IPS DF 6.9 (cell line): ENCODE measurements around the gene ARSB.
"Not testable (repeated sequence)": the region's sequence is repeated elsewhere in the genome, so short reads cannot be mapped to it uniquely, and the experiment has no call there.

Source experiments
- DNase-seq: peaks from one replicate; pipeline ENCODE4 v3.0.0-alpha.2; 2013; ENCODE audit warnings: low read depth, low spot score
- H3K27ac ChIP-seq: one replicate; pipeline ENCODE4 v1.5.1; 2013; ENCODE audit warnings: low read length, control low read depth
- H3K27me3 ChIP-seq: 2 replicates; pipeline ENCODE4 v1.6.1; 2013; ENCODE audit warnings: mild to moderate bottlenecking, low read length; ENCODE audit not compliant: control insufficient read depth, insufficient read depth
- H3K36me3 ChIP-seq: 2 replicates; pipeline ENCODE4 v1.6.1; 2013; ENCODE audit warnings: low read length; ENCODE audit not compliant: control insufficient read depth, insufficient read depth
- H3K4me1 ChIP-seq: 2 replicates; pipeline ENCODE4 v1.6.1; 2013; ENCODE audit warnings: low read length; ENCODE audit not compliant: control insufficient read depth, insufficient read depth
- H3K4me3 ChIP-seq: 2 replicates; pipeline ENCODE4 v1.5.1; 2013; ENCODE audit warnings: mild to moderate bottlenecking, low read length
- H3K9me3 ChIP-seq: 2 replicates; pipeline ENCODE4 v1.6.1; 2013; ENCODE audit warnings: low read length, inconsistent platforms; ENCODE audit not compliant: control insufficient read depth, insufficient read depth
- WGBS: extraction: QIAGEN DNeasy Blood & Tissue Kit; methylation state at CpG from one replicate; pipeline ENCODE4 v1.1.7; 2013; ENCODE audit warnings: mixed read lengths, missing lambda C conversion rate; ENCODE audit not compliant: insufficient read length, insufficient coverage; 5-methylcytosine and 5-hydroxymethylcytosine counted together

Gene ARSB

DNA sequence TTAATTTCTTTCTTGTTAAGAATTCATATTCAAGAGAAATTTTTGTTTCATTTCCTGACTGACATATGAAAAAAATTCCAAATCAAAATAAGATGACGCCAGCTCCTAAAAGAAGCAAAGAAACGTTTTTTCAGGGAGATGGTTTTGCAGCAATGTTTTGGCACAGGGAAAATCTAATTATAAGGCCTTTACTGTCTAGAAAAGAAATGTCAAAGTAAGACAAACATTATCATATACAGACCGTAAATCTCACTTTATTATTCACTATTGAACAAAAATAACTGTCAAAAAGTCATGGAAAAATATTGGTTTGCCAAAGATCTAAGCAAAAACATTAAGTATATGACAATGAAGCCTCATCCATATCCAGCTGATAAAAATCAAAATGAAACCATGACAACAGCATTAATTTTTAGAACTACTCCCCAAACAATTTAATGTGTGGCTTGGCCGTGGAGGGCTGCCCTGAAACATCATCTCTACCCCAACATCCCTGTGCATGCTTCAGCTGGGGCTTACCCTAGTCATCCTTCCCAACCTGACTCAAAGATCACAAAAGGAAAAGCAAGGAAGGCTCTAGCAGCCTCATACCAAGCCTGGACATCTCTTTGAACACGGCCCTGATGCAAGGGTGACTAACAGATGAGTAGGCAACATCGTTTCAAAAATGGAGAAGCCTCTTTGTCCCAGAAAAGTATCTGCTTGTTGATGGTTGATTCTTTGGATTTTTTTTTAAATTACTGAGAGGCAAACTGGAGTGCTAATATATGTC, 95.6 kb downstream of the ARSB start:
- no CpG with 5 or more reads among the region's 6 CpGs for WGBS
- DNase-seq, result no peak
- Histone ChIP-seq H3K27ac (no peak overlapping the region), H3K4me1 (no peaks in the 10 kb centered on the region), H3K27me3 (no peaks in the 10 kb centered on the region), H3K4me3 (no peak overlapping the region), H3K9me3 (no peaks in the 10 kb centered on the region), H3K36me3 (no peaks in the 10 kb centered on the region)

DNA sequence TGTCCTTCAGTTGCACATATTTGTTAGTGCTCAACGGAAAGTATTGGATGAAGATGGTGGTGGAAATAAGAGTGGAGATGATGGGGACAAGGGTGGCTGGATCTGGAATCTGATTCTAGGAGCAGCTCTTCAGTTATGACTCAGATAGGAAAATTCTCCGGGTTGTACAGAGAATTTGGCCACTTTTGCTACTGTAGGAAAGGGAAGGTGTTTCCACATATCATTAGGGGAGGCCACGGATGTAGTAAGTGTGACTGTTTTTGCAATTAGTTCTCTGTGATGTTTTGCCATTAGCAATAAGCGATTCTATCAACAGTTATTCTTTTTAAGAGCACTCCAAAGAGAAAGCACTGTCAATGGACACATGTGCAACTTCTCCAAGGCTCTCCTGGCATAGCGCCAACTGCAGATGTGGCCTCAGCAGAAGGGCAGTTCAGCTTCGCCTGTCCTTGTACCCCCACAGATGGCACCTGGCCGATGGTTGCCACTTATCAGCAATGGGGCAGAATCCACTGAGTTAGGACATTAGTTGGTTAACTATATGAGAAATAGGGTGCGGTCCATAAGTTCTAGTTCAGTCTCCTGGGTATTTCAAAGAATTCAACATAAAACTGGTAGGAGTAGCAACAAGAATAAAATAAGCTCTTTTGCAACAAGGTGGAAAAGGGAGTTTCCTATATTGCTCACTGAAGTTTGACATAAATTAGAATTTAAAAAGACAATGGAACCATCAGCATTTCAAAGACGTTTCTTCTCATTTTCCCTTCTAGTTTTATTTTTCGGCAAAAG, 96.3 kb downstream of the ARSB start:
- Histone ChIP-seq H3K36me3 (no peaks in the 10 kb centered on the region), H3K27me3 (no peaks in the 10 kb centered on the region), H3K4me3 (no peak overlapping the region), H3K4me1 (no peaks in the 10 kb centered on the region), H3K27ac (no peak overlapping the region), H3K9me3 (no peaks in the 10 kb centered on the region)
- WGBS, result no CpG with 5 or more reads among the region's 10 CpGs
- no peak for DNase-seq

DNA sequence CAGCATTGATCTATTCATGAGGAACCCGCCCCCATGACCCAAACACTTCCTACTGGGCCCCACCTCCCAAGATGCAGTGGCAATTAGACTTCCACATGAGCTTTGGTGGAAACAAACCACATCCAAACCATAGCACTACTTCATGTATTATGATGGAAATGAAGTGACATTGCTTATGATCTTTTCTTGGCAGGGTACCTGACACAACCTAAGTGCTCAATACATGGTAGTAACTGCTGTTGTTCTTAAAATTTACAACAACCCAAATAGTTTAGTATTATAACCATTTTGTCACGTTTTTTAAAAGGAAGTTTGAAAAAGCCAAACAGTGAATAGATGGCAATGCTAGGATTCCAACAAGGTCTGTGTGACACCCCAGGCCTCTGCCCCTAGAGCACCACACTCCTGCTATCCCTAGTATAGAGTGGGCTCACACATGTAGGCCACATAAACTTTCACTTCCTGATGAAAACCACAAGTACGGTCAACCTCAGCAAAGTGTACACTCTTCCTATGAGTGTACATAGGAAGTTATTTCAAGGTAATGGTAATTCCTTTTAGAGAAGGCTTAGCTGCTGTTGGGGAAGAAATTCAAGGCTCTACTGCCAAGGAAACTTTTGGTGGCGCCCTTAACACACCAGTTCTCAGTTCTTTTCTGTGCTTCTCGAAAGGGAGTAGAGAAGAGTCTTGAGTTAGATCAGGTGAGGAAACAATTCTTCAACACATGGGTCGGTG, 97.6 kb downstream of the ARSB start:
- H3K27me3 ChIP-seq, result no peaks in the 10 kb centered on the region
- H3K9me3 ChIP-seq, result no peaks in the 10 kb centered on the region
- H3K4me3 ChIP-seq, result no peak overlapping the region
- no CpG with 5 or more reads among the region's 6 CpGs for WGBS
- DNase-seq, result no peak
- no peak overlapping the region for H3K27ac ChIP-seq
- H3K4me1 ChIP-seq, result no peaks in the 10 kb centered on the region
- no peaks in the 10 kb centered on the region for H3K36me3 ChIP-seq

DNA sequence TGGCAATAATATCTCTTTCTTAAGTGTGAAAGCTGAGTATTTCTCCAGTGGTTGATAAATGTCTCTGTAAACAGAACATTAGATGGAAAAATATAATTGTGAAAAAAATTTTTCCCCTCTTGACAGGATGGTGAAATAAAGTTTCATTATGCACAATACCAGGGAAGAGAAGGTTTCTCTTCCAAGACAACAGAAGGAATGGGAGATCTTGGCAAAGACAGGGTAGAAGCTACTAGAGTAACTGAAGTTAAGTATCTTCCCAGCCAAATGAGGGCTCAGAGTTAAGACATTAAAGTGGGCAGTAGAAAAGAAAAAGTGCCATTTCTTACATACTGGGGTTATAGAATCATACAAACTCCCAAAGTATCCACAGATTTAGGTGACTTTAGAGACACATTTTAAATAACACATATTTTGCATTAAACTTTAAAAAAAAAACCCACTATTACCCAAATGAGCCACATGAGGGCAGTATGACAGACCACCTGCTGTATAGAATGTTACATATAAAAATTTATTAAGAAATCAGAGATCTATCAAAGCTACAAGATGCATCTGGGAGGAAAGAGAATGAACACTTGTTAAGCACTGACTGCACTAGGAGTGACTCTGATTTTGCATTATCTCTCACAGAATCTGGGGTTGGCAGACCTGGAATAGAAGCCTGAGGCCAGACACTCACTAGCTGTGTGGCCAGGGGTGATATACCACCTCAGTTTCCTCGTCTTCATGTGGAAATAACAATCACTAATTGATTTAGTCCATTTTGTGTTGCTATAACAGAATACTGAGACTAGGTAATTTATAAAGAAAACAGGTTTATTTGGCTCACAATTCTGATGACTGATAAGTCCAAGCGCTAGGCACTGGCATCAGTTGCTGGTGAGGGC, 98.5 kb downstream of the ARSB start:
- Histone ChIP-seq H3K4me1 (no peaks in the 10 kb centered on the region), H3K4me3 (no peak overlapping the region), H3K36me3 (no peaks in the 10 kb centered on the region), H3K27me3 (no peaks in the 10 kb centered on the region), H3K27ac (no peak overlapping the region), H3K9me3 (no peaks in the 10 kb centered on the region)
- WGBS, result no CpG with 5 or more reads among the region's 2 CpGs
- DNase-seq, result no peak

DNA sequence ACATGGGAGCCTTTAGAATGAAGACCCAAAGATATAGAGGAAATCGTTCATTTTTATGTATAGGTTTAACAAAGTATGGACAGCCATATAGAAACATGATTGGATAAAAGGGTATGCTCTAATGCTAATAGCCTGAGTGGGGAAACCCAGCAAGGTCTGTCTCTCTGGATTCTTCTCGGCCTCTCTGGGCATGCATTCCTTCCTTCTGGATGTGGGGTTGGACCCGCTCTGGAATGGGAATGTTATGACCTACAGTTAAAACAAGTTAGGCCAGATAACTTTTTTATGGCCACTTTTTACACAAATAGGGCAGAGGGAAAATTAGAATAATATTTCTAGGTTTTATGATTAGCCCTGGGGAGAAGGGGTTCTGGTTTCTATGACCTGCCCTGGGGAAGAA, 103.2 kb downstream of the ARSB start:
- Histone ChIP-seq H3K4me1 (no peaks in the 10 kb centered on the region), H3K27ac (no peak overlapping the region), H3K4me3 (no peak overlapping the region), H3K9me3 (no peaks in the 10 kb centered on the region), H3K36me3 (no peaks in the 10 kb centered on the region), H3K27me3 (no peaks in the 10 kb centered on the region)
- no CpG with 5 or more reads among the region's 3 CpGs for WGBS
- DNase-seq, result no peak

DNA sequence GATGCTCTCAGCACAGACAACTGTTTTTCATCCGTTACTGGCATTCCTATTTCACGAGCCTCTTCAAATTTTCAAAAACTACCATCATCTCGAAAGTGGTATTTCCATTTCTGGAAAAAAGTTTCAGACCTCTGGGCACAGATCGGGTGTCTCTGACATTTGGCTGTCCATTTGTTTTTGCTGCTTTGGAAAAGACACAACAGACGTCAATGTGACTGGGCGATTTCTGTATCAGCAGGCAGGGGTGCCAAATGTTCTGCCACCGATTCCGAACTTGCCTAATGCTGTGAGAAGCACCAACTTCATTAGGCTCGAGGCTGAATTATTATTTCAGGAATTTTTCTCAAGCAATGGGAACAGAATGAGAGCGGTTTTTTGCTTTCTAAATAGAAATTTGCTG, 105.6 kb downstream of the ARSB start:
- no peaks in the 10 kb centered on the region for H3K9me3 ChIP-seq
- H3K4me1 ChIP-seq, result no peaks in the 10 kb centered on the region
- no peak overlapping the region for H3K27ac ChIP-seq
- H3K36me3 ChIP-seq, result no peaks in the 10 kb centered on the region
- no peaks in the 10 kb centered on the region for H3K27me3 ChIP-seq
- no peak overlapping the region for H3K4me3 ChIP-seq
- no peak for DNase-seq
- no CpG with 5 or more reads among the region's 10 CpGs for WGBS

DNA sequence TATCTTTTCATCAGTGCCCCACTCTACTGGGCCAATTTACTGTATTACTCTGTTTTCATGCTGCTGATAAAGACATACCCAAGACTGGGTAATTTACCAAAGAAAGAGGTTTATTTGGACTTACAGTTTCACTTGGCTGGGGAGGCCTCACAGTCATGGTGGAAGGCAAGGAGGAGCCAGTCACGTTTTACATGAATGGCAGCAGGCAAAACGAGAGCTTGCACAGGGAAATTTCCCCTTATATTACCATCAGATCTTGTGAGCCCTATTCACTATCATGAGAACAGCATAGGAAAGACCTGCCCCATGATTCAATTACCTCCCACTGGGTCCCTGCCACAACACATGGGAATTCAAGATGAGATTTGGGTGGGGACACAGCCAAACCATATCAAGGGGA, 119.0 kb downstream of the ARSB start:
- not testable (repeated sequence) for DNase-seq, H3K27ac ChIP-seq, H3K4me3 ChIP-seq, H3K36me3 ChIP-seq, H3K4me1 ChIP-seq, H3K27me3 ChIP-seq, H3K9me3 ChIP-seq
- no CpG with 5 or more reads among the region's 2 CpGs for WGBS

DNA sequence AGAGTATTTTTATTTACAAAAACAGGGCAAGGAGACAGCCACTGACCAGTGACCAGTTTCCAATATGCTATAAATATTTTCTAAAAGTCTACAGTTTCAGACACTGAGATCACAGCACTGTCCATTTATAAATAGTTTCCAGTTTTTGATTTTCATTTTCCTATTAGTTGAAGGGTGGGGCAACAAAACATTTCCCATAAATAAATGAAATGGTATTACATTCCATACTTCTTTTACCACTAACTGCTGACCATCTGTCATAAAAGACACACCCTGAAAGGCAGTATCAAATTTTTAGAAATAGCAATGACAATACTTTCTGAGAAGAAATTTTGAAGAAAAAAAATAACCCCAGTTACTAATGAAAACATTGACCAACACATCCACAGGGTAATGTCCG, 126.7 kb downstream of the ARSB start:
- WGBS, result no CpG with 5 or more reads among the region's 1 CpG
- DNase-seq, result no peak

DNA sequence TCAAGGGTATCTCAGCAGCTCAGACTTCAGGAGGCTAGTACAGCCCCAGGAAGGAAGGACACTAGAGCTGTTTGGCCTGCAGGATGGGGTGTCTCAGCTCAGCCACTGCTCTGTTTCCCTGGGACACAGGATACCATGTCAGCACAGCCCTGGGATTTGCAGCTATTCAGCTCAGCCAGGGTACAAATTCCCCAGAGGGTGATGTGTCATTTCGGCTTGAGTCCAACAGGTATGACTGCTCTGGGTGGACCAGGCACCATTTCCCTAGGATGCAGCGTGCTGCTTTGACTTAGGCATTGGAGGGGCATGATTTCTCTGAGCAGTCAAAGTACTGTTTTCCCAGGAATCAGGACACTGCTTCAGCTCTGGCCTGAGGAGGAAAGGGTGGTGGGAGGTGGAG, 130.1 kb downstream of the ARSB start:
- peaks cover 2% of the 10 kb centered on the region for H3K9me3 ChIP-seq
- H3K4me1 ChIP-seq, result no peaks in the 10 kb centered on the region
- WGBS, result no CpG with 5 or more reads among the region's 2 CpGs
- H3K27me3 ChIP-seq, result no peaks in the 10 kb centered on the region
- no peak overlapping the region for H3K4me3 ChIP-seq
- no peak overlapping the region for H3K27ac ChIP-seq
- DNase-seq, result no peak
- H3K36me3 ChIP-seq, result no peaks in the 10 kb centered on the region

More for the DNA sequence above, 126.7 kb downstream of the ARSB start:
- Histone ChIP-seq H3K27me3 (no peaks in the 10 kb centered on the region), H3K27ac (no peak overlapping the region), H3K4me1 (no peaks in the 10 kb centered on the region), H3K9me3 (peaks cover 2% of the 10 kb centered on the region), H3K4me3 (no peak overlapping the region), H3K36me3 (no peaks in the 10 kb centered on the region)

DNA sequence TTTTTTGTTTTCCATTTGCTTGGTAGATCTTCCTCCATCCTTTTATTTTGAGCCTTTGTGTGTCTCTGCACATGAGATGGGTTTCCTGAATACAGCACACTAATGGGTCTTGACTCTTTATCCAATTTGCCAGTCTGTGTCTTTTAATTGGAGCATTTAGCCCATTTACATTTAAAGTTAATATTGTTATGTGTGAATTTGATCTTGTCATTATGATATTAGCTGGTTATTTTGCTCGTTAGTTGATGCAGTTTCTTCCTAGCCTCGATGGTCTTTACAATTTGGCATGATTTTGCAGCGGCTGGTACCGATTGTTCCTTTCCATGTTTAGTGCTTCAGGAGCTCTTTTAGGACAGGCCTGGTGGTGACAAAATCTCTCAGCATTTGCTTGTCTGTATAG, 133.2 kb downstream of the ARSB start:
- not testable (repeated sequence) for H3K4me3 ChIP-seq, H3K36me3 ChIP-seq, H3K4me1 ChIP-seq, H3K27ac ChIP-seq, H3K27me3 ChIP-seq, DNase-seq, H3K9me3 ChIP-seq
- WGBS, result no CpG with 5 or more reads among the region's 4 CpGs
